ENCODE measurements around the gene ANKRD33. TPM values are rescaled to one million over a fixed set of nuclear protein-coding genes. Genes with fewer than 3 reads are reported as not detected.

ANKRD33 gene
- total RNA-seq, 2 experiments from 2014 or later, result not detected

DNA sequence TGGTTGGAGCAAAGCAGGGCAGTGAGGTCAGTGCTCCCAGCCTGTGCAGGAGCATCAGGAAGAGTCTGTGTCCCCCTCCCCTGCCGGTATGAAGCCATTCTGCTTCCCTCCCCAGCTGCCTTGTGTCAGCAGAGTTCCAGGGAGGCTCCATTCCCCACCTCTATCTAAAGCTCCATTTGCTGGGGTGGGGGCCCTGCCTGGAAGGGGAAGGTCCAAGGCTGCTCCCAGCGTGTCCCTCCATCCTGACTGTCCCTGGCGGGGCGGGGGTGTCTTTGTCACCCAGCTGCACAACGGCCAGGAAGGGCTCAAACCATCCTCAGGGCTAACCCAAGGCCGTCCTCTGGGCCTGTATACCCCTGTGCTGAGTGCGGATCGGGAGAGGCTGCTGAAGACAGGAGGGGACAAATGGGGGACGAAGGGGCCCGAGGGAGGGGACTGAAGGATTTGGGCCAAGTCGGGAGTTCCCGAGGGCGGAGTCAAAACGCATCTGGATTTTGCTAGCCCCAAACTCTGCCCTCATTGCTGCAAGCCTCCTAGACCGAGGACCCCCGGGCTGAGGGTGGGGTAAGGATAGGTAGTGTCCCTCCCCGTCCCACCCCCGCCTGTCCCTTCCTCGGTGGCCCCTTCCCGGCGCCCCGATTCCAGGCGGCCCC is 18.7 kb downstream of the ANKRD33 start:
- intact Hi-C loops (cut with micrococcal nuclease; ENCODE audit: unreplicated experiment), result no loop called here
- Histone ChIP-seq H4K20me1 (ENCODE audit: insufficient read depth, low read length) (no peaks in the 10 kb centered on the region), H2AFZ (ENCODE audit: low read length) (no peak overlapping the region), H3K36me3 (ENCODE audit: insufficient read depth, low read length) (no peaks in the 10 kb centered on the region), H3K9me3 (ENCODE audit: low read length) (no peaks in the 10 kb centered on the region), H3K4me2 (ENCODE audit: low read length) (no peak overlapping the region), H3K4me3 (ENCODE audit: low read depth, low read length, poor library complexity, severe bottlenecking) (no peak overlapping the region), H3K79me2 (ENCODE audit: insufficient read depth, low read depth, low read length) (no peaks in the 10 kb centered on the region), H3K27ac (ENCODE audit: low read depth, low read length, poor library complexity, severe bottlenecking) (no peak overlapping the region), H3K4me1 (ENCODE audit: insufficient read depth, low read length, poor library complexity, severe bottlenecking) (no peaks in the 10 kb centered on the region), H3K9me2 (ENCODE audit: insufficient read depth, low read length) (no peaks in the 10 kb centered on the region)
- CTCF ChIA-PET (ENCODE audit: unreplicated experiment), result no interaction called here
- BruUV-seq (replicated peaks), result no TSS peak
- TF ChIP-seq CTCF (conservative IDR thresholded peaks at IDR 0.05; ENCODE audit: low read length) (no peak), EZH2phosphoT487 (IDR thresholded peaks at IDR 0.05; ENCODE audit: borderline replicate concordance, low read depth, low read length) (no peak)
- DNase-seq (ENCODE audit: low spot score), result no peak
- POLR2A ChIA-PET, result no interaction called here

GRCh38 chr12:51907083-51907855 is 19.4 kb downstream of the ANKRD33 start, which contains the start of gene ACVRL1:
TSS of gene ACVRL1 (plus strand) at chr12:51907504. CDS start at chr12:51912475, 4,971 bp downstream.
- CTCF ChIA-PET (ENCODE audit: unreplicated experiment), result no interaction called here
- Histone ChIP-seq H3K4me3 (ENCODE audit: low read depth, low read length, poor library complexity, severe bottlenecking) (no peak within 1 kb of the TSS), H2AFZ (ENCODE audit: low read length) (no peak within 1 kb of the TSS), H3K9me2 (ENCODE audit: insufficient read depth, low read length) (no peaks in the 10 kb centered on the region), H3K36me3 (ENCODE audit: insufficient read depth, low read length) (no peaks in the 10 kb centered on the region), H4K20me1 (ENCODE audit: insufficient read depth, low read length) (no peaks in the 10 kb centered on the region), H3K9me3 (ENCODE audit: low read length) (no peaks in the 10 kb centered on the region), H3K4me2 (ENCODE audit: low read length) (no peak within 1 kb of the TSS), H3K27ac (ENCODE audit: low read depth, low read length, poor library complexity, severe bottlenecking) (no peak within 1 kb of the TSS), H3K79me2 (ENCODE audit: insufficient read depth, low read depth, low read length) (no peaks in the 10 kb centered on the region), H3K4me1 (ENCODE audit: insufficient read depth, low read length, poor library complexity, severe bottlenecking) (no peaks in the 10 kb centered on the region)
- intact Hi-C loops (cut with micrococcal nuclease; ENCODE audit: unreplicated experiment), result no loop called here
- no TSS peak for BruUV-seq (replicated peaks)
- no peak for TF ChIP-seq CTCF (conservative IDR thresholded peaks at IDR 0.05; ENCODE audit: low read length)
- no peak for TF ChIP-seq EZH2phosphoT487 (IDR thresholded peaks at IDR 0.05; ENCODE audit: borderline replicate concordance, low read depth, low read length)
- no peak for DNase-seq (ENCODE audit: low spot score)
- POLR2A ChIA-PET, result no interaction called here
